Vagina (tissue), 2 donors: ENCODE results near the gene WWTR1.

Experiments
- POLR2AphosphoS5 ChIP-seq, 2 donors: sonication (generic); formaldehyde crosslinking; IDR thresholded peaks; one replicate each; pipeline ENCODE4 v1.9.0; 2017; ENCODE audit warnings: antibody characterized with exemption in 2 of 2, mild to moderate bottlenecking in 2 of 2, low read depth in 1 of 2; ENCODE audit not compliant: insufficient read depth in 1 of 2
- TF ChIP-seq, protein P1 (sequence below), 3 experiments: fragments of 450-650 bp in 2 of 3; fragments of 200-600 bp in 1 of 3; sonication (generic) in 1 of 3; IDR thresholded peaks; one replicate each; pipeline ENCODE4 v1.5.1; 2017 to 2019; ENCODE audit warnings: antibody characterized with exemption in 3 of 3, mild to moderate bottlenecking in 2 of 3, moderate library complexity in 2 of 3

DNA sequence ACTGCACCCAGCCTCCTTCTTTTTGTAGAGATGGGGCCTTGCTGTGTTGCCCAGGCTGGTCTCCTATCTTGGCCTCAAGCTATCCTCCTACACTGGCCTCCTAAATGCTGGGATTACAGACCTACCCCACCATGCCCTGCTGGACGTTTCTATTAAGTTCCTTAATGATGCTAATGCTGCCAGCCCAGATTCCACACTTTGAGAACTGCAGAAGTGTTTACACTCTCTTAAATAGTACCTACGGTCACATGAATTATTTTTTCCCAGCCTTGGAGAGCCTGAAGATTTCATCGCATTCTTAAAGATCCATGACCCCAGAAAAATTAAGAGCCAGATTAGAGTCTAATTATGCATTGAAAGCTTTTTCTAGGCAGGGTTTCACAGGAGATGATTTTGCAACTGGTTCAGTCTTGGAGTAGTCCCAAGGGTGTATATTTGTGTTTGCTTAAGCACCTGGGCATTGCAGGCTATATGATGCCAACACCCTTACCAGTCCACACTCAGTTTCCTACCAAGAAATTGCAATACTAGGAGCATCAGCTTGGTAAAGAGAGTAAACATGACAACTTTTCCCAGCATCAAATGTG, 146.7 kb downstream of the WWTR1 start:
- TF ChIP-seq, protein P1, sequence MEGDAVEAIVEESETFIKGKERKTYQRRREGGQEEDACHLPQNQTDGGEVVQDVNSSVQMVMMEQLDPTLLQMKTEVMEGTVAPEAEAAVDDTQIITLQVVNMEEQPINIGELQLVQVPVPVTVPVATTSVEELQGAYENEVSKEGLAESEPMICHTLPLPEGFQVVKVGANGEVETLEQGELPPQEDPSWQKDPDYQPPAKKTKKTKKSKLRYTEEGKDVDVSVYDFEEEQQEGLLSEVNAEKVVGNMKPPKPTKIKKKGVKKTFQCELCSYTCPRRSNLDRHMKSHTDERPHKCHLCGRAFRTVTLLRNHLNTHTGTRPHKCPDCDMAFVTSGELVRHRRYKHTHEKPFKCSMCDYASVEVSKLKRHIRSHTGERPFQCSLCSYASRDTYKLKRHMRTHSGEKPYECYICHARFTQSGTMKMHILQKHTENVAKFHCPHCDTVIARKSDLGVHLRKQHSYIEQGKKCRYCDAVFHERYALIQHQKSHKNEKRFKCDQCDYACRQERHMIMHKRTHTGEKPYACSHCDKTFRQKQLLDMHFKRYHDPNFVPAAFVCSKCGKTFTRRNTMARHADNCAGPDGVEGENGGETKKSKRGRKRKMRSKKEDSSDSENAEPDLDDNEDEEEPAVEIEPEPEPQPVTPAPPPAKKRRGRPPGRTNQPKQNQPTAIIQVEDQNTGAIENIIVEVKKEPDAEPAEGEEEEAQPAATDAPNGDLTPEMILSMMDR (IDR thresholded peaks at IDR 0.05): no peak
- no peak for TF ChIP-seq POLR2AphosphoS5 (IDR thresholded peaks at IDR 0.05; ENCODE audit: insufficient read depth in 1 of 2, low read depth in 1 of 2)
